ENCODE data around the gene ZFP36L1.

The ZFP36L1 gene

DNA sequence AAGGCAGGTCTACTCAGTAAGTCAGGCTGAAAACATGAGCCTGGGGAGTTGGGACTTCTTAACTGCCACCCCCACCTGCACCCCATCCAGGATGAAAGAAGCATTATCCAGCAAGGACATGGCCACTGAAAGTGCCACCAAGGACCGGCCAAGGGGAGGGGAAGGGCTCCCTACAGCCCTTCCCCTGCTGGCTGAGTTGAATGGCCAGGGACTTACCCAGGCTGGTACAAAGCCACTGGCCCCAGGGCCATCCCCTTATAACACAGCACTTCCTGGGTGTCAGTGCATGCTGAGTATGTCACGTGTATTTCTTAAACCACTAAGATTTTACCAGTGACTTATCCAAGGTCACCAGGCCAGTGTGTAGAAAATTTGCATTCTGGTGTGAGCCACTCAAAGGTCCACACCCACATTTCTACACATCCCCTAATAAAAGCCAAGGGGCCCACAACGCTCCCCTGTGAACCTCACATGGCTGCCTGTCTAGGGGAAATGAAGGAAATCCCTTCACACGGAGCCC lies 29.3 kb upstream of the ZFP36L1 start:
- DNase-seq (ENCODE audit: low spot score) = peak; percentile 75
- in situ Hi-C loops (cut with MboI; ENCODE audit: low pct_unique_long_range_greater_than_20kb, low sequenced_read_pairs, unreplicated experiment) = no loop called here
- TF ChIP-seq, protein P1, sequence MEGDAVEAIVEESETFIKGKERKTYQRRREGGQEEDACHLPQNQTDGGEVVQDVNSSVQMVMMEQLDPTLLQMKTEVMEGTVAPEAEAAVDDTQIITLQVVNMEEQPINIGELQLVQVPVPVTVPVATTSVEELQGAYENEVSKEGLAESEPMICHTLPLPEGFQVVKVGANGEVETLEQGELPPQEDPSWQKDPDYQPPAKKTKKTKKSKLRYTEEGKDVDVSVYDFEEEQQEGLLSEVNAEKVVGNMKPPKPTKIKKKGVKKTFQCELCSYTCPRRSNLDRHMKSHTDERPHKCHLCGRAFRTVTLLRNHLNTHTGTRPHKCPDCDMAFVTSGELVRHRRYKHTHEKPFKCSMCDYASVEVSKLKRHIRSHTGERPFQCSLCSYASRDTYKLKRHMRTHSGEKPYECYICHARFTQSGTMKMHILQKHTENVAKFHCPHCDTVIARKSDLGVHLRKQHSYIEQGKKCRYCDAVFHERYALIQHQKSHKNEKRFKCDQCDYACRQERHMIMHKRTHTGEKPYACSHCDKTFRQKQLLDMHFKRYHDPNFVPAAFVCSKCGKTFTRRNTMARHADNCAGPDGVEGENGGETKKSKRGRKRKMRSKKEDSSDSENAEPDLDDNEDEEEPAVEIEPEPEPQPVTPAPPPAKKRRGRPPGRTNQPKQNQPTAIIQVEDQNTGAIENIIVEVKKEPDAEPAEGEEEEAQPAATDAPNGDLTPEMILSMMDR (IDR thresholded peaks at IDR 0.05; ENCODE audit: extremely low read depth, insufficient read depth, missing control alignments) = no peak

DNA sequence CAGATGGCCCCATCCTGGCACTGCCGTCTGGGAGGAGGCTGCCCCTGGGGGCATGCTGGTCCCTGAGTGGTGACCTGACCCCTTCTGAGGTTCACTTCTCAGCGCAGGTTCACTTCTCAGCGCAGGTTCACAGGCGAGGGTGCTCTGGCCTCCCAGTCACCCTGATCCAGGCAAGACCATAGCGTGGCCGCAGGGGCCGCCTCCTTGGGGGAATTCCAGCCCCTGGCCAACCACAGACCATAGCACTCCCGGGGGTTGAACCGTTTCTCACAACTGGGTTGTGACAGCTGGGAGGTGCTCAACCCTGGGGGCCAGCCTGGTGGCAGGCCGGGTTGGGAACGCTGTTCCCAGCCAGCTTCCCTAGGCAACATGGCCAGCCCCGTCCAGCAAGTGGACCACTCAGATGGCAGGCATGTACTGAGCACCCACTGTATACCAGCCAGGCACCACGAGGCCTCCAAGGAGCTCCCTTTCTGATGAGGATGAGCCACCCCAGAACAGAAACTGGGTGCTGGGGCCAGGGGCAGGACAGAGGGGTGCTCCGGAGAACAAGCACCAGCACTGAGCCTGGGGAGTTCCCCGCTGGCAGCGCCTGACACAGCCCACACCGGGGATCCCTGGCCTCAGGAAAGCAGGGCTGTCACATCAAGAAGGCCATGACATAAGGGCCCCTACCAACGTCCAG lies 28.3 kb upstream of the ZFP36L1 start:
- in situ Hi-C loops (cut with MboI; ENCODE audit: low pct_unique_long_range_greater_than_20kb, low sequenced_read_pairs, unreplicated experiment) = no loop called here
- DNase-seq (ENCODE audit: low spot score) = peak; percentile 75
- TF ChIP-seq, protein P1 (IDR thresholded peaks at IDR 0.05; ENCODE audit: extremely low read depth, insufficient read depth, missing control alignments) = no peak

- DNase-seq (ENCODE audit: low spot score) = no peak
- in situ Hi-C loops (cut with MboI; ENCODE audit: low pct_unique_long_range_greater_than_20kb, low sequenced_read_pairs, unreplicated experiment) = no loop called here
- TF ChIP-seq, protein P1 (IDR thresholded peaks at IDR 0.05; ENCODE audit: extremely low read depth, insufficient read depth, missing control alignments) = no peak
These were observed 27.7 kb upstream of the ZFP36L1 start for GRCh38 chr14:68820536-68820935.

- no peak for DNase-seq (ENCODE audit: low spot score)
- TF ChIP-seq, protein P1 (IDR thresholded peaks at IDR 0.05; ENCODE audit: extremely low read depth, insufficient read depth, missing control alignments) = no peak
- in situ Hi-C loops (cut with MboI; ENCODE audit: low pct_unique_long_range_greater_than_20kb, low sequenced_read_pairs, unreplicated experiment) = no loop called here
These were observed 27.3 kb upstream of the ZFP36L1 start for GRCh38 chr14:68820119-68820518.

DNA sequence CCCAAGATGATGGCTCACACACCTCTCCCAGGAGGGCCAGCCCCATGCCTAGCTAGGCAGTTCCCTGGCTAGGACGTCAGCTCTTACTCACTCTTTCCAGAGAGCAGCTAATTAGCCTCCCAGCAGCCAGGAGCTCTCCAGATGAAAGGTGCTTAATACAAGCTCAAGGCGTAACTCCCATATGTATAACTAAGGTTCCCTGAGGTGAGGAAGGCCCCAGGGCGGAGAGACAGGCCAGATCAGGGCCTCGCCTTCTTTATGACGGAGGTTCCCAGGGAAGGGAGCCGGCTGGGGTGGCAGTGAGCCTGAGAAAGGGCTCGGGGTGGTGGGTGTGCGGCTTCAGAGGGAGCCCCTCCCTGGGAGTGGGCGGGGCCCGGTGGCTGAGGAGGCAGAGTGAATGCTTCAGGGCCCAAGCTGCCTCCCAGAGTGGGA lies 26.4 kb upstream of the ZFP36L1 start:
- in situ Hi-C loops (cut with MboI; ENCODE audit: low pct_unique_long_range_greater_than_20kb, low sequenced_read_pairs, unreplicated experiment) = no loop called here
- TF ChIP-seq, protein P1 (IDR thresholded peaks at IDR 0.05; ENCODE audit: extremely low read depth, insufficient read depth, missing control alignments) = no peak
- DNase-seq (ENCODE audit: low spot score) = no peak

GRCh38 chr14:68817506-68818212 lies 24.8 kb upstream of the ZFP36L1 start:
- DNase-seq (ENCODE audit: low spot score) = no peak
- in situ Hi-C loops (cut with MboI; ENCODE audit: low pct_unique_long_range_greater_than_20kb, low sequenced_read_pairs, unreplicated experiment) = no loop called here
- TF ChIP-seq, protein P1 (IDR thresholded peaks at IDR 0.05; ENCODE audit: extremely low read depth, insufficient read depth, missing control alignments) = no peak

Measured in GM13977 (cell line).